Adrenal gland (tissue), 5 donors: Measurements from ENCODE around the gene PACS2.

Experiments
- CTCF ChIP-seq, 6 experiments: fragments of 450-650 bp in 4 of 6; fragments of 200-600 bp in 2 of 6; sonication (generic) in 1 of 6; IDR thresholded peaks; 1 replicate in 5 of 6; 2 replicates in 1 of 6; pipeline versions ENCODE4 v1.5.1 to v1.8.0; 2016 to 2021; ENCODE audit warnings: antibody characterized with exemption in 6 of 6, mild to moderate bottlenecking in 2 of 6, moderate library complexity in 1 of 6
- POLR2A ChIP-seq, 2 donors: fragments of 450-650 bp; IDR thresholded peaks; one replicate each; pipeline ENCODE4 v1.6.1; 2017; ENCODE audit warnings: antibody characterized with exemption in 2 of 2, mild to moderate bottlenecking in 2 of 2, moderate library complexity in 1 of 2
- donor health status: DM: no; HTN: no; CAD: no.

- TF ChIP-seq POLR2A (IDR thresholded peaks at IDR 0.05) (no peak), CTCF (IDR thresholded peaks at IDR 0.05) (no peak)
Measured at GRCh38 chr14:105401699-105402098, 87.2 kb downstream of the PACS2 start.
